Non-pigmented ciliary epithelial cell (primary cell): Measurements from ENCODE around the gene RAB8B.
"Not testable (repeated sequence)": the region's sequence is repeated elsewhere in the genome, so short reads cannot be mapped to it uniquely, and the experiment has no call there.

Experiments
- DNase-seq: peaks from one replicate; pipeline ENCODE4 v3.0.0-alpha.2; 2010; ENCODE audit warnings: low read depth

RAB8B gene

DNA sequence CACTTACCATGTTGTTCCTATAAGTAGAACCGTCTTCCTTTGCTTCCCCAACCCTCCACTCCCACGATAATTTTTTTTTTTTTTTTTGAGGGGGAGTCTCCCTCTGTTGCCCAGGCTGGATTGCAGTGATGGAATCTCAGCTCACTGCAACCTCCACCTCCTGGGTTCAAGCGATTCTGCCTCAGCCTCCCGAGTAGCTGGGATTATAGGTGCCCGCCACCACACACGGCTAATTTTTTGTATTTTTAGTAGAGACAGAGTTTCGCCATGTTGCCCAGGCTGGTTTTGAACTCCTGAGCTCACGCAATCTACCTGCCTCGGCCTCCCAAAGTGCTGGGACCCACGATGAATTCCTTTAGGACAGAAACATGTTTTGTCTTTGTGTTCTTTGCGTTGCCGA is 19.4 kb downstream of the RAB8B start:
- not testable (repeated sequence) for DNase-seq

DNA sequence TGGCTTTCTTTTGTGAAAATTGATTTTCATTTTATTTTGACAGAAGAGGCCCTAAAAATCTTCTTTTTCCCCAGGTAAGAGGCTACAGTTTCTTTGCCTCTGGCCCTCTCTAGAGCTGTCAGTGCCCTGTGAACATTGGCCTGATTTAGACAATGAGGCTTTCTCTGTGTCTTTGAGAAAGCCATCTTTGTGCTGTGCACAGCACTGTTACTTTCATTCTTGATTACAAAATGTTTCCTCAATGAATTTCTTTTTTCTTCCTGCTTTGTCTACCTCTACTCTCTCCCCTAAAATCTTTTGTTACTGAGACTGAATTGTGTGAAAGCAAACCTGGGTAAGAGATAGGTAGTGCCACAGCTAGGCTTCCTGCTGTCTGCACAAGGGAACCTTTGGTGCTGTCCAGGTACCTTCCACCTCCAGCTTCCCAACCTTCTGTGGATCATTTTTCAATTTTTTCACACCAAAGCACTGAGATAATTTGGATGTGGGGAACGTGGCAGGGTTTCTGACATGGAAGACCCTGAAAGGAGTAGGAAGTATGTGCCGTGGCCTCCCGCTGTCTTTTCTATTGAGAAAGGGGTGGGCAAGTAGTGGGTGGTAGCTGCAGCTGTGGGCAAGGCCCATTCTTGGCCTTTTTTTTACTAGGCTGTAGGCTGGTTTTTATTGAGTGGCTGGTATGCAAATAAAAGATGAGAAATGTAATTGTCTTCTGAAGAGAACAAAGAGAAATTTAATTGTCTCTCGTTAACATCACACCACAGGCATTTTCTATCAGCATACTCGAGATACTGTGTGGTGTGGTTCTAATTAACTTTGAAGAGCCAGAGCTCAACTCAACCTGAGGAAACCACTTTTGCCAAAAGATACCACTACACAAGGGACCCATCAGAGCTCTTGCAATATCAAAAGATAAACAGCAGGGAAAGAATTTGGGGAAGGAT is 21.0 kb downstream of the RAB8B start:
- DNase-seq, result no peak

DNA sequence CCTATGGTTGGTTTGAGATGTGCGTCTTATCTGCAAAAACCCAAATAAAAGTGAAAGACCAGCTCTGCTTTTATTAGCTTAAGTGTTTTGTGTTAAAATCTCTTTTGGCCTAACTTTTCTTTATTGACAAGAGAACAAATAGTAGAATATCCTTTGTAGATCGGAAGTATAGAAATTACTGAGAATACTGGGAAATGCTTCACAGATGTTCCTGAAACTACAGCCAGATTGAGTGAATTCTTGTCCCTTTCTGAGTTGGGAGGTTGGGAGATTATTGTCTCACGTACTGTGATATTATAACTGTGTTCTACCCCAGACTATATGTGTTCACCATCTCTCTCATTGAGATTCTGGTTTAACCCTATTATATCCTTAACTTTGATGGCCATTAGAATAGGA is 21.7 kb downstream of the RAB8B start:
- no peak for DNase-seq

DNA sequence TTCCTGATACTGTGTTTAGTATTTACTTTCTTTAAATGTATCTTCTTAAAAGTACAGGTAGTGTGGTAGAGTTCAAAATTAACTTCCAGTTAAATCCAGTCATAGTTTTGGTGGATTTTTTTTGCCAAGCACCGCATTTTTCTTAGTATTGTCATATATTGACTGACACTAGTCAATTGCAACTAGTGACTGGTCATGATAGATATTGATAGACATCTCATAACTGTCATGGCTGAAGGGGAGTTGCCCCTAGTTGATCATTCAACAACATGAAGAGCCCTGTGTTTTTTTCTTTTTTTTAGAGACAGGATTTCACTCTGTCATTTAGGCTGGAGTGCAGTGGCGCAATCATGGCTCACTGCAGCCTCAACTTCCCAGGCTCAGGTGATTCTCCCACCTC is 22.1 kb downstream of the RAB8B start:
- no peak for DNase-seq

DNA sequence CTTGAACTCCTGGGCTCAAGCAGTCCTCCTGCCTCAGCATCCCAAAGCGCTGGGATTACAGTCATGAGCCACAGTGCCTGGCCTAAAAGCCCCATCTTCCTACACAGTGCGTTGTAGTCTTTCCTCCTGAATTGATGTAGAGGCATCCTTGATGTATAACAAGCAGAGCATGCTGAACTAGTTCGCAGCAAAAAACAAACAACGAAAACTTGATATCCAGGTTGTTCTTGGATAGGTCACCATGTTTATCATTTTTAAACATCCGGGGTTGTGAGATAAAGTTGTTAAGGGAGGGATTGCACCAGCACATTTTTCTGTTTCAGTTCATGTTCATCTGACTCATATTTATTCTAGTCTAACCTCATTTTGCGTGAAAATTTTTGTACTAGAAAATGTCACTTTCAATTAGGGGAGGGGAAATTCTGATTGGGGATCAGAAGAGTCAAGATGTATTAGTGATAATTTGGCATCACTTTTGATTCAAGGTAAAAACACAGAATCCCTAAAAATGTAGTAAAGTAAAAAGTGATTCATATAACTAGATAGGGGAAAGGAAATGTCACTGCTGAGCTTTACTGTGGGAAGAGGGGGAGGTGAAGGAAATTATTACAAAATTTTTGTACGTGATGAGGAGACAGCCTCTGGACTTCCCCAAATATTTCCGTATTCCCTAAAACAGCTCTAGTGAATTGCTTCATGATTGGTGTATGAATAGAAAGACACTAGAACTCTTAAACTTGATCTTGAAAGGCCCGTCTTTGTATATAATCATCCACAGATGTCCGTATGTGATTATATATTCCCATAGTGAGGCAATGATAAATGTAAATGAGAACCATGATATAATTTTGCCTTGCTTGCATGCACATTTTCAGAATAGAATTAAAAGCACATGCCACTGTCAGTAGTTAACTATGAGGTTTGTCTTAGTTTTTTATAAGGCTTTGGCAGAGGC is 22.9 kb downstream of the RAB8B start:
- no peak for DNase-seq

DNA sequence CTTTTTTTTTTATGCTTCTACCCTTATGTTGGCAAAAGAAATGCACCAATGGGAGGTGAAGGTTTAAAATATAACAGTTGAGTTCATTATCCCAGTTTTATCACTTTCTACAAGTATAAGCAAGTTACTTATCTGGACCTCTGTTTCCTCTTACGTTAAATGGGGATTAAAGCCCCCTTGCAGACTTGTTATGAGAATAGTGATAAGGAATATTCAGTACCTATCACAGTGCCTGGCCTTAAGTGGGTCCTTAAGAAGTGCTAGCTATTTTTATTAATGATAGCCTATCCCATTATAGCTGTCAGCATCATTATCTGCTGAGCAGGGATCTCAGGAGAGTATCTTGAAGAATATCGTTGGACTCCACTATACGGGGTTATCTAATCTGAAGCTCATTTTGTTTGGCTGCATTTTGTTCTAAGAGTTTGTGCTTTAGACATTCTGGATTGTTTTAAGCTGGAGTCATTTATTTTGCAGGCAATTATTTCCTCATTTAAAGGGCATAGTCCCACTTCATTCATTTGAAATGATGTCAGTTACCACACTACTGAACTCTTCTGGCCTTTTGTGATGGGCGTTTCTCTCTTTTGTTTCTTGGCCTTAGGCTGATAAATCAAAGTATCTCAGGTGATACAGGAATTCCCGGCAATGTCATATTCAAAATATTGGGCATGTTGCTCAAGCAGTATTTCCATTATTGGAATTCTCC is 28.8 kb downstream of the RAB8B start:
- DNase-seq, result peak; percentile 68

DNA sequence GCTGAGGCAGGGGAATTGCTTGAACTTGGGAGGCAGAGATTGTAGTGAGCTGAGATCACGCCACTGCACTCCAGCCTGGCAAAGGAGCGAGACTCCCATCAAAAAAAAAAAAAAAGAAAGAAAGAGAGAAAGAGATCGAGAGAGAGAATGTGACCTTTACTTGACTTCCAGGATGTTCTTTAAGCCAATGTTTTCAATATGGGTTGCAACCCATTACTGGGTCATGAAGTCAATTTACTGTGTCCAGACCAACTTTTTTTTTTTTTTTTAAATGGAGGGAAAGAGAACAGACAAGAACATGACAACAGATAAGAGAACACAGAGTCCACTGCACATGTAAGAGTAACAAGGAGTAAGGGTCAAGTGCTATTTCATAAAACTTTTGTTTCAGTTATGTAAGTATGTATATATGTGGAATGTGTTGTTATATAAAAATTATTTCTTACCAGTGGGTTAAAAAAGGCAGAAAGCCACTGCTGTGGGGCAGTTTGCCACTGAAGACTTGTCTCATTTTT is 29.8 kb downstream of the RAB8B start:
- DNase-seq, result no peak

DNA sequence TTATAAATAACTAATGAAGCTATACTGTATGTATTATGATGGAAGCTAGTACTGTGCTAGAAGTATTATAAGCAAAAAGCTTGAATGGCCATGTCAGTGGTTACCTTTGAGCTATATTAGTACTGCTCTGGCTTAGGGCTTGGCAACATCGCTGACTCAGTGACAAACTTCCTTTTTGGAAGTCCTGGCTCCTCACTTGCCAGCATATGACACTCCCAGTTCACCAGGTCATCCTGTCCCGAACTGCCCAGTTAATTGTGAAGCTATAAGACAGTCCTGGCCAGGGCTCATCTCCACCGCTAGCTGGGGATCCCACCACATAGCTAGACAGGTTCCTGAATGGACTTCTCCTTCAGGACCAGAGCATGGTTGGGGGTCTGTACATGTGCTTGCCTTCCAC is 31.9 kb downstream of the RAB8B start:
- no peak for DNase-seq

DNA sequence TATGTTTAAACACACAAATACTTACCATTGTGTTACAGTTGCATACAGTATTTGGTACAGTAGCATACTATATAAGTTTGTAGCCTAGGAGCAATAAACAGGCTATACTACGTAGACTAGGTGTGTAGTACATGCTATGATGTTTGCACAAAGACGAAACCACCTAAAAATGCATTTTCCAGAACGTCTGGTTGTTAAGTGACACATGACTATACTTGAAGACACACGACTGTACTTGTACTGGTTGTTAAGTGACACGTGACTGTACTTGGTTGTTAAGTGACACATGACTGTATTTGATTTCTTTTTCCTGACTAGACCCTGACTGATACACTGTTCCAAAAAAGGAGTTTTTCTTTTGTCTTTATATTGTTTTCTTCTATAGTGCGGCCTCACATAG is 34.1 kb downstream of the RAB8B start:
- no peak for DNase-seq

DNA sequence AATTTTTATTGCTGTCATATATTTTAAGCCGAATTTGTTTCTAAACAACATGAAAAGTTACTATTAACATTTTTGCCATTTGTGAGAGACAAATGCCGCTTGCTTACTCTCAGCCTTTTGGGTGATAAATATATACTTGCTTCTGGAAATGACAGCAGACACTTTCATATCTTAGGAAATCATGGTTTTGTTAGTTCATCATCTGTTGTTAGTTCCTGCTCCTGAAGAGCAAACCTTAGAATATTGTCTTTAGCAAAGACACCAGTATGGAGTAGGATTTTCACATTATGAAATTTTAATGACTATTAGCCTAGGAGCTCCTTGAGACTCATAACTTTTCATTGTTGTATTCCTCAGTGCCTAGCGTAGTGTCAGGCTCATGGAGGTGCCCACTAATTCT is 36.0 kb downstream of the RAB8B start:
- no peak for DNase-seq

DNA sequence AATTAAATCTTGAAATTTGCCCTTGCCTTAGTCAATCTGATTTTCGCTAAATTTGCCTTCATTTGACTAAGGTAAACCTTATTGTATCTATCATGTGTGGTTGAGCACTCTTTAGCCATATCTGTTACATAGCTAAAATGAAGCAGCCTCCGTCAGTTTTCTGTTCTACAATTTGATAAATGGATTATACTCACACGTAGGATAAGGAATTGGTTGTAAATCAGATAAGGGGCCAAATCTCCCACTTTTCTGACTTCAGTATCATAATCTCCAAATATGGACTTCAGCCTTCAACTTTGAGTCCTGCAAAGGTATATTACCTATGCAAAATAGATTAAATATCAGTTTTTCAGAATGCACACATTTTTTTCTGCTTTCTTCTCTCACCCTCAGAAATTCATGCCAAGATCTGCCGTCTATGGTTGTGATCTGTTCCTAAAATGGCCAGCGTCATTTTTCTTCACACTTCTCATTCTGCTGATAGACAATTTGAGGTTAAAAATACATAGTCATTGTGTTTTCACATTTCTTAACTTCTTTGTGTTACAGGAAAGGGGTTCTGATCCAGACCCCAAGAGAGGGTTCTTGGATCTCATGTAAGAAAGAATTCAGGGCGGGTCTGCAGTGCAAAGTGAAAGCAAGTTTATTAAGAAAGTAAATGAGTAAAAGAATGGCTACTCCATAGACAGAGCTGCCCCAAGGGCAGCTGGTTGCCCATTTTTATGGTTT is 36.9 kb downstream of the RAB8B start:
- DNase-seq, result no peak

DNA sequence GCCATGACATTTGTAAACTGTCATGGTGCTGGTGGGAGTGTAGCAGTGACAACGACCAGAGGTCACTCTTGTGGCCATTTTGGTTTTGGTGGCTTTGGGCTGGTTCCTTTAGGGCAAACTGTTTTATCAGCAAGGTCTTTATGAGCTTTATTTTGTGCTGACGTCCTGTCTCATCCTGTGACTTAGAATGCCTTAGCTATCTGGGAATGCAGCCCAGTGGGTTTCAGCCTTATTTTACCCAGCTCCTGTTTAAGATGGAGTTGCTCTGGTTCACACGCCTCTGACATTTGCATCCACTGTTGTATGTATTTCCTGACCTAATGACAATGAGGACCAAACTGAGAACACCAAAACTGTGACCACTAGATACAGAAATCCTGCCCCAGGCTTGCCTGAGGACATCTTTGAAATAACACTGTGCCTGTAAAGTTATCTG is 37.6 kb downstream of the RAB8B start:
- DNase-seq, result no peak

DNA sequence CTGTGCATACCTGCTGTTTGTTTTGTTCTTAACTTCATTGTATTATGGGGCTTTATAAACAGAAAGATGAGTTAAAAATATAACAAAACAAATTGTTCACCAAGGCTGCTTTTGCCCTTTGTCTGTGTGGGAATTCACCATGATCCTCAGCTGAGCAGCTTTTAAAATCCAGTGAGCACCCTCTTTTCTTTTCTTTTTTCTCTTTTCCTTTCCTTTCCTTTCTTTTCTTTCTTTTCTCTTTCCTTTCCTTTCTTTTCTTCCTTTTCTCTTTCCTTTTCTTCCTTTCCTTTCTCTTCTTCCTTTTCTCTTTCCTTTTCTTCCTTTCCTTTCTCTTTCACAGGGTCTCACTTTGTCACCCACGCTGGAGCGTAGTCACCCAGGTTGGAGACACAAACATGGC is 38.3 kb downstream of the RAB8B start:
- no peak for DNase-seq

DNA sequence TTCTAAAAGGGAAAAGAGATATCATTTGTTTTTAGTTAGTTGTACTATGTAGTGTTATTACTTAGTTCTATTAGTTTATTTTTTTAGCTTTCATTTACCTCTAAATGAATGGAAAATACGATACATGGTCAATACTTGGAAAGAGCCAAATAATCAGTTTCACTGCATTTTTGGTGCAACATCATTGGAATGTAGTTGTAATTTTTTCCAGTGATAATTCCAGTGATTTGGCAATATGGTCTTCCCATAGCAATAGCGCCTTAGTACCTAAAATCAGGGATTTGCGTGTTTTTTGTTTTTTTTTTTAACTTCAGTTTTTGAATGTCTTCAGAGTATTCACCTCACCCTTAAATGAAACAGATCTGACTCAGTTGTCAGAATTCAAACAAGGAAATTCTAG is 41.8 kb downstream of the RAB8B start:
- DNase-seq, result no peak

DNA sequence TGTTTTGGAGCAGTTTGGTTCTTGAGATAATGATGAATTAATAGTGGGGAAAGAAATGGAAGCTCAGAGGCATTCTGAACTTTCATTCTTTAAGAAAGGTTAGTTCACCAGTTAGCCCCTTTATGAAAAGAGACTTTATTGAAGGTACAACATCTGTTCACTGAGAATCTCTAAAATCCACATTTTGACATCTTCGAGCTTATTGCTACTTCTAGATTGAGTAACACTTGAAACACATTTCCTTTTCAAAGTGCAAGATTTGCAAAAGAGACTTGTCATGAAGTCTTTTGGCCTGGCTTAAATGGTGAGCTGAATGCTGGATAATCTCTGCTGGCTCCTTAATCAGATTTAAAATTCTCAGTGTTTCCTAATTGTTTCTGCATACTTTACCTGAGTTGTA is 42.3 kb downstream of the RAB8B start:
- no peak for DNase-seq

DNA sequence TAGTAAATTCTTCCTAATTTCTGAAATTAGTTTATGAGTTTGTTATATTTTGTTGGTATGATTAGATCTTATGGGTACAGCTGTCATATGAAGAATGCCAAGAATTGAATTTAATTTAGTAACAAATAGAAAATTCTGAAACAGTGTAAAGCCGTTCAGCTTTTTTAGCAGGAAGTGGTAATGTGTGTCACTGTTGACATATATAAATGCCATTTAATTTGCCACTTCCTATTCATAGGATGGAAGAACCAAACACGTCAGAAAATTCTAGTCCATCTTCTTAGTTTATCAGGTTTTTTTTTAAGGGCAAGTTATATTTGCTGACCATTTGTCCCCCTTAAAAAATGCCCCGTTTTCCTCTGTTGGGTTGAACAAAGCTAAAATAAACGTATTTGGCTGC is 43.0 kb downstream of the RAB8B start:
- DNase-seq, result no peak

DNA sequence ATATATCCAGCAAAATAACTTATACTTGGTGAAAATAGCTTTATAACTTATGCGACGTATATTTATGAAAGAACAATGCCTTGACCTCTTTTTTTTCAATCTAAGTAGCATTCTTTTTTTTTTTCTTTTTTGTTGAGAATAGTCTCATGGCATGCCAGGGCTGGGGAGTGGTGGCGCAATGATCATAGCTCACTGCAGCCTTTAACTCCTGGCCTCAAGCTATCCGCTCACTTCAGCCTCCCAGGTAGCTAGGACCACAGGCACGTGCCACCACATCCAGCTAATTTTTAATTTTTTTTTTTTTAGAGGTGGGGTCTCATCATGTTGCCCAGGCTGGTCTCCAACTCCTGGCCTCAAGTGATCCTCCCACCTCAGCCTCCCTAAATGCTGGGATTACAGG is 43.5 kb downstream of the RAB8B start:
- DNase-seq, result no peak

DNA sequence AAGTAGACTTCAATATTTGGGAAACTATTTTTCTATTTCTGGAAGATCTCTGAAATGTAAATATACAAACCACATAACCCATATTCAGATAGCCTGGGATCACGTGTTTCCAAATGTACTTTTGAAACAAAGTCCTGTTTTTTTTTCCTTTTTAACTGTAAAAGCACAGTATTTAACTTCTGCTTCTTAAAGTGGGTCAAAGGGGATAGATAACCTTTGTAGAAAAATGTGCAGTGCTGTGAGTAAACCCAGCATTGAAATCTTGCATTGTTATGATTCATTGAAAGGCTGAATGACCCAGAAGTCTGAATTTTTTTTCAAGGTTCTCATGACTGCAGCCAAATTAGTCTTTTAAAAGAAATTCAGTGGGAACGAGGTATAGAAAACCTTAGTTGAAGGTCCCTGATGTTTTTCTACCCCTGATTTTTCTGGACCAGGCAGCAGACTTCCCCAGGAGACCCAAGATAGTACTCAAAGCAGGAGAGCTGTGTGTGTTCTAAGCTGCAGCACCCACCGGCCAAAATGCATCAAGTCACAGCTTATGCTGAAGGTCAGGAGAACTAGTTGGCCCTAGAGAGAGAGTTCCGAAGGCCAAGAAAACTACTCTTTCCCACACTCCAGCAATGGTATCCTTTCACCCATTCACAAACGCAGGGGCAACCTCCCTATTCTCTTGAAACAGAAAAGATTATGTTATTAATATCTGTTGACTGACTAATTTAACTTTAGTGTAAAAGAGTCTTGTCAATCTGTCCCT is 44.4 kb downstream of the RAB8B start:
- DNase-seq, result peak; percentile 76

DNA sequence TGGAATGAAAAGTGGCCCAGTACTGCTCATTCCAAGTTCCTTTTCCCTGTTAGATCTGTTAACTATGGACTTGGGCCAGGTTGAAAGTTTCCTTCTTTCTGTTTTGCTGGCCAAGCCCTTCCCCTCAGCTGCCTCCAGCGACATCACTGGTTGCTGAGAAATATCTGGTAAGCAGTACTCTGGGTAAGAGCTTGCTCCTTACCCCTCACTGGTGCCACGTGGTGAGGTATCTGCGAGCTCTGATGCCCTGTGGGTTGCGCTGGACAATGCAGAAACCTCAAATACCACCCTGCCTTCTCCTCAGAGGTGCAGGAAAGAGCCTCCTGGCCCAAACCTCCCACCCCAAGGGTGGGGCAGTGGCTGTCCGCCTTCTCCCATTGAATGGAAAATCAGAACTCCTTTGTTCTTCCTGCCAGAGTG is 45.1 kb downstream of the RAB8B start:
- DNase-seq, result no peak

DNA sequence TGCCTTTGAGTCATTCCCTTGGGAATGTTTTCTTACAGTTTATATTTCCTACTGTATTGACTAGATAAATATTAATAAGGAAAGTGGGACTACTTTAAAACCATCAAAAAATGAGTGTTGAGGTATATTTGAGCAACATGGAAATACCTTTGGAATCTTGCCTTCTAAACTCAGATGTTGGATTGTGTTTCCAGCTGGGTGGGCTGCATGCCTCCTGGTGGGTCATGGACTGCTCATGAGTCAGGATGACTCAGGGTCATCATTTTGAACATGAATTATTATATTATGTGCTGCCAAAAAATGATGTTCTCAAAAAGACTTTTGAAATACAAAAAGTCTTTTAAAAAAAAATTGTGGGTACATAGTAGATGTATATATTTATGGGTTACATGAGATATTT is 46.9 kb downstream of the RAB8B start:
- no peak for DNase-seq

DNA sequence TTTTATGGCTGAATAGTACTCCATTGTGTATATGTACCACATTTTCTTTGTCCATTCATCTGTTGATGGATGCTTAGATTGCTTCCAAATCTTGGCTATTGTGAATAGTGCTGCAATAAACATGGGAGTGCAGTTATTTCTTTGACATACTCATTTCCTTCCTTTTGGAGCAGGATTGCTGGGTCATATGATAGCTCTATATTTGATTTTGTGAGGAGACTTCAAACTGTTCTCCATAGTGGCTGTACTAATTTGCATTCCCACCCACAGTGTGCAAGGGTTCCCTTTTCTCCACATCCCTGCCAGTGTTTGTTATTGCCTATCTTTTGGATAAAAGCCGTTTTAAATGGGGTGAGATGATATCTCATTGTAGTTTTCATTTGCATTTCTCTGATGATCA is 47.7 kb downstream of the RAB8B start:
- not testable (repeated sequence) for DNase-seq
